A549 (cell line): ENCODE data around the gene ERCC8.

Experiments used
- RNF2 ChIP-seq: fragments of 200-600 bp; sonication (generic); IDR thresholded peaks from 2 replicates; pipeline ENCODE4 v1.6.1; 2016; ENCODE audit warnings: low read depth, mild to moderate bottlenecking, antibody characterized with exemption, moderate library complexity, borderline replicate concordance
- ZFP36 ChIP-seq: fragments of 450-650 bp; IDR thresholded peaks from 2 replicates; pipeline ENCODE4 v1.6.1; 2014; ENCODE audit warnings: borderline replicate concordance; ENCODE audit not compliant: partially characterized antibody
- TF ChIP-seq, protein P1 (sequence below): fragments of >200 bp; sonication (Bioruptor Twin); formaldehyde crosslinking; IDR thresholded peaks from 3 replicates; pipeline ENCODE4 v1.5.1; 2016

DNA sequence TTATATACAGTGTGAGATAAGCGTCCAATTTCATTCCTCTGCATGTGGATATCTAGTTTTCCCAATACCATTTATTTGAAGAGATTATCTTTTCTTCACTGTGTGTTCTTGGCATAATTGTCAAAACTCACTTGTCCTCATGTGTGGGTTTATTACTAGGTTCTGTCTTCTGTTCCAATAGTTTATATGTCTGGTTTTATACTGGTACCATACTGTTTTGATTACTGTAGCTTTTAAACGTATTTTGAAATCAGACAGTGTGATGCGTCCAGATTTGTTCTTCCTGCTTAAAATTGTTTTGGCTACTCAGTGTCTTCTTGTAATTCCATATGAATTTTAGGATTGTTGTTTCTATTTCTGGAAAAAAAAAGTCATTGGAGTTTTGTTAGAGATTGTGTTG, 10.4 kb upstream of the ERCC8 start:
- TF ChIP-seq RNF2 (no peak), ZFP36 (no peak)
- TF ChIP-seq, protein P1, sequence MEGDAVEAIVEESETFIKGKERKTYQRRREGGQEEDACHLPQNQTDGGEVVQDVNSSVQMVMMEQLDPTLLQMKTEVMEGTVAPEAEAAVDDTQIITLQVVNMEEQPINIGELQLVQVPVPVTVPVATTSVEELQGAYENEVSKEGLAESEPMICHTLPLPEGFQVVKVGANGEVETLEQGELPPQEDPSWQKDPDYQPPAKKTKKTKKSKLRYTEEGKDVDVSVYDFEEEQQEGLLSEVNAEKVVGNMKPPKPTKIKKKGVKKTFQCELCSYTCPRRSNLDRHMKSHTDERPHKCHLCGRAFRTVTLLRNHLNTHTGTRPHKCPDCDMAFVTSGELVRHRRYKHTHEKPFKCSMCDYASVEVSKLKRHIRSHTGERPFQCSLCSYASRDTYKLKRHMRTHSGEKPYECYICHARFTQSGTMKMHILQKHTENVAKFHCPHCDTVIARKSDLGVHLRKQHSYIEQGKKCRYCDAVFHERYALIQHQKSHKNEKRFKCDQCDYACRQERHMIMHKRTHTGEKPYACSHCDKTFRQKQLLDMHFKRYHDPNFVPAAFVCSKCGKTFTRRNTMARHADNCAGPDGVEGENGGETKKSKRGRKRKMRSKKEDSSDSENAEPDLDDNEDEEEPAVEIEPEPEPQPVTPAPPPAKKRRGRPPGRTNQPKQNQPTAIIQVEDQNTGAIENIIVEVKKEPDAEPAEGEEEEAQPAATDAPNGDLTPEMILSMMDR, result no peak
